Vagina (tissue), 2 donors: ENCODE data around the gene GPR50.

Experiments used
- CTCF ChIP-seq, 3 experiments: fragments of 450-650 bp in 2 of 3; fragments of 200-600 bp in 1 of 3; sonication (generic) in 1 of 3; IDR thresholded peaks; one replicate each; pipeline ENCODE4 v1.5.1; 2017 to 2019; ENCODE audit warnings: antibody characterized with exemption in 3 of 3, mild to moderate bottlenecking in 2 of 3, moderate library complexity in 2 of 3
- POLR2AphosphoS5 ChIP-seq, 2 donors: sonication (generic); formaldehyde crosslinking; IDR thresholded peaks; one replicate each; pipeline ENCODE4 v1.9.0; 2017; ENCODE audit warnings: antibody characterized with exemption in 2 of 2, mild to moderate bottlenecking in 2 of 2, low read depth in 1 of 2; ENCODE audit not compliant: insufficient read depth in 1 of 2

- TF ChIP-seq POLR2AphosphoS5 (IDR thresholded peaks at IDR 0.05; ENCODE audit: insufficient read depth in 1 of 2, low read depth in 1 of 2) (no peak), CTCF (IDR thresholded peaks at IDR 0.05) (no peak)
Observed at GRCh38 chrX:151227627-151228026, 51.2 kb downstream of the GPR50 start.
